ENCODE measurements around the gene XPO4. TPM values are rescaled to one million over a fixed set of nuclear protein-coding genes. Genes with fewer than 3 reads are reported as not detected.

The XPO4 gene
- total and polyA plus RNA-seq, 2 of the 13 experiments (the other 11 are each of a cell fraction or from before 2014, with no cell fraction given) = 8.4 to 24.8 TPM

DNA sequence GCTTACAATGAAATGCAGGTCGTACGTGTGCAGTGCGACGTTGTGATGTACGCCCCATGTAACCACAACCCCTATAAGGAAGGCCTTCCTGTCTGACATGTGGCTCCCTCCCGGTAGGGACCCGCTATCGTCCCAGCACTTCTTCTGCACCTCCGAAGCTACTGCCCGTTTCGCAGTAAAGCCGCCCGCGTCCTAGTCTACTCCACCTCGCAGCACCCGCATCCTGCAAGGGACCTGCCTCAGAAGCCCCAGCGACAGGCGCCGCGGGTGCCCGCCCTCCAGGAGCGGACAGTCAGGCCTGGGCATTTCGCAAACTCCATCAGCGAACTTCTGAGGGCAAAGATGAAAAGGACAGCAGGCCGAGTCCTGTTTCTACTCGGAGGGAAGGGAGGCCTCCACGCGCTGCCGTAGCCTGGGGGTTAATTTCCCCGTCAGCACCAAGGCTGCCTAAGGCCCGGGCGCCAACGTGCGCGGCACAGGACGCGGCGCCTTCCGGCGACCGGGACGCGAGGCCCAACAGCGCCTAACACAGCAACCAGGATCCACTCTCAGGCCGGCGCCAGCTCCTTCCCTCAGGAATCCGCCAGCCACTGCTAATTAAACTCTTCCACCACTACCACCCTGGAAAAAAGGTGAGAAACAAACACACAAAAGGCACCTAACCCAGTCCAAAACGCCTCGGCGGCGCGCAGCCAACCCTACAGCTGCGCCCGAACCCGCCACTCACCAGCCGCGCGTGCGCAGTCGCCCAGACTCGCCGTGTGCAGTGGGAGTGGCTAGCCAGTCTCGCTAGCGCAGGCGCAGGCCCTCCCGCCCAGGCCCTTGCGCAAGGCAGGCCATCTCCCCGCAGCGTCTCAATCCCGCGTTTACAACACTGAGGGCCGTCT, 129.1 kb downstream of the XPO4 start, which contains the start of gene EEF1AKMT1 (continued):
- TF ChIP-seq, protein P1, sequence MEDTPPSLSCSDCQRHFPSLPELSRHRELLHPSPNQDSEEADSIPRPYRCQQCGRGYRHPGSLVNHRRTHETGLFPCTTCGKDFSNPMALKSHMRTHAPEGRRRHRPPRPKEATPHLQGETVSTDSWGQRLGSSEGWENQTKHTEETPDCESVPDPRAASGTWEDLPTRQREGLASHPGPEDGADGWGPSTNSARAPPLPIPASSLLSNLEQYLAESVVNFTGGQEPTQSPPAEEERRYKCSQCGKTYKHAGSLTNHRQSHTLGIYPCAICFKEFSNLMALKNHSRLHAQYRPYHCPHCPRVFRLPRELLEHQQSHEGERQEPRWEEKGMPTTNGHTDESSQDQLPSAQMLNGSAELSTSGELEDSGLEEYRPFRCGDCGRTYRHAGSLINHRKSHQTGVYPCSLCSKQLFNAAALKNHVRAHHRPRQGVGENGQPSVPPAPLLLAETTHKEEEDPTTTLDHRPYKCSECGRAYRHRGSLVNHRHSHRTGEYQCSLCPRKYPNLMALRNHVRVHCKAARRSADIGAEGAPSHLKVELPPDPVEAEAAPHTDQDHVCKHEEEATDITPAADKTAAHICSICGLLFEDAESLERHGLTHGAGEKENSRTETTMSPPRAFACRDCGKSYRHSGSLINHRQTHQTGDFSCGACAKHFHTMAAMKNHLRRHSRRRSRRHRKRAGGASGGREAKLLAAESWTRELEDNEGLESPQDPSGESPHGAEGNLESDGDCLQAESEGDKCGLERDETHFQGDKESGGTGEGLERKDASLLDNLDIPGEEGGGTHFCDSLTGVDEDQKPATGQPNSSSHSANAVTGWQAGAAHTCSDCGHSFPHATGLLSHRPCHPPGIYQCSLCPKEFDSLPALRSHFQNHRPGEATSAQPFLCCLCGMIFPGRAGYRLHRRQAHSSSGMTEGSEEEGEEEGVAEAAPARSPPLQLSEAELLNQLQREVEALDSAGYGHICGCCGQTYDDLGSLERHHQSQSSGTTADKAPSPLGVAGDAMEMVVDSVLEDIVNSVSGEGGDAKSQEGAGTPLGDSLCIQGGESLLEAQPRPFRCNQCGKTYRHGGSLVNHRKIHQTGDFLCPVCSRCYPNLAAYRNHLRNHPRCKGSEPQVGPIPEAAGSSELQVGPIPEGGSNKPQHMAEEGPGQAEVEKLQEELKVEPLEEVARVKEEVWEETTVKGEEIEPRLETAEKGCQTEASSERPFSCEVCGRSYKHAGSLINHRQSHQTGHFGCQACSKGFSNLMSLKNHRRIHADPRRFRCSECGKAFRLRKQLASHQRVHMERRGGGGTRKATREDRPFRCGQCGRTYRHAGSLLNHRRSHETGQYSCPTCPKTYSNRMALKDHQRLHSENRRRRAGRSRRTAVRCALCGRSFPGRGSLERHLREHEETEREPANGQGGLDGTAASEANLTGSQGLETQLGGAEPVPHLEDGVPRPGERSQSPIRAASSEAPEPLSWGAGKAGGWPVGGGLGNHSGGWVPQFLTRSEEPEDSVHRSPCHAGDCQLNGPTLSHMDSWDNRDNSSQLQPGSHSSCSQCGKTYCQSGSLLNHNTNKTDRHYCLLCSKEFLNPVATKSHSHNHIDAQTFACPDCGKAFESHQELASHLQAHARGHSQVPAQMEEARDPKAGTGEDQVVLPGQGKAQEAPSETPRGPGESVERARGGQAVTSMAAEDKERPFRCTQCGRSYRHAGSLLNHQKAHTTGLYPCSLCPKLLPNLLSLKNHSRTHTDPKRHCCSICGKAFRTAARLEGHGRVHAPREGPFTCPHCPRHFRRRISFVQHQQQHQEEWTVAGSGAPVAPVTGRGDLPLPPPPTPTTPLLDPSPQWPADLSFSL (CRISPR knock-in tag; IDR thresholded peaks at IDR 0.05) = no peak
- TF ChIP-seq EZH2 (conservative IDR thresholded peaks at IDR 0.05; ENCODE audit: low read depth, low read length) (no peak), ZNF562 (CRISPR knock-in tag; IDR thresholded peaks at IDR 0.05; ENCODE audit: borderline replicate concordance) (no peak), ATF7-NPFF (CRISPR knock-in tag; IDR thresholded peaks at IDR 0.05; ENCODE audit: low read depth) (peak; percentile 69), NFKB2 (CRISPR knock-in tag; IDR thresholded peaks at IDR 0.05; ENCODE audit: borderline replicate concordance) (peak; percentile 92), ZNF547 (CRISPR knock-in tag; IDR thresholded peaks at IDR 0.05) (peak; percentile 90), ZNF335 (CRISPR knock-in tag; IDR thresholded peaks at IDR 0.05) (peak; percentile 26; the same call in 1 of the 2 replicates), SMYD3 (CRISPR knock-in tag; IDR thresholded peaks at IDR 0.05) (peak; percentile 86; the same call in 1 of the 2 replicates), SP5 (CRISPR knock-in tag; IDR thresholded peaks at IDR 0.05; ENCODE audit: borderline replicate concordance, low read depth) (peak; percentile 32; the same call in 1 of the 2 replicates), POLR2G (IDR thresholded peaks at IDR 0.05; ENCODE audit: low read depth, low read length) (peak; percentile 97), ZMYM4 (CRISPR knock-in tag; IDR thresholded peaks at IDR 0.05) (peak; percentile 76)
- TF ChIP-seq, protein P2, sequence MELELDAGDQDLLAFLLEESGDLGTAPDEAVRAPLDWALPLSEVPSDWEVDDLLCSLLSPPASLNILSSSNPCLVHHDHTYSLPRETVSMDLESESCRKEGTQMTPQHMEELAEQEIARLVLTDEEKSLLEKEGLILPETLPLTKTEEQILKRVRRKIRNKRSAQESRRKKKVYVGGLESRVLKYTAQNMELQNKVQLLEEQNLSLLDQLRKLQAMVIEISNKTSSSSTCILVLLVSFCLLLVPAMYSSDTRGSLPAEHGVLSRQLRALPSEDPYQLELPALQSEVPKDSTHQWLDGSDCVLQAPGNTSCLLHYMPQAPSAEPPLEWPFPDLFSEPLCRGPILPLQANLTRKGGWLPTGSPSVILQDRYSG (CRISPR knock-in tag; IDR thresholded peaks at IDR 0.05) = no peak
- TF ChIP-seq, protein P3, sequence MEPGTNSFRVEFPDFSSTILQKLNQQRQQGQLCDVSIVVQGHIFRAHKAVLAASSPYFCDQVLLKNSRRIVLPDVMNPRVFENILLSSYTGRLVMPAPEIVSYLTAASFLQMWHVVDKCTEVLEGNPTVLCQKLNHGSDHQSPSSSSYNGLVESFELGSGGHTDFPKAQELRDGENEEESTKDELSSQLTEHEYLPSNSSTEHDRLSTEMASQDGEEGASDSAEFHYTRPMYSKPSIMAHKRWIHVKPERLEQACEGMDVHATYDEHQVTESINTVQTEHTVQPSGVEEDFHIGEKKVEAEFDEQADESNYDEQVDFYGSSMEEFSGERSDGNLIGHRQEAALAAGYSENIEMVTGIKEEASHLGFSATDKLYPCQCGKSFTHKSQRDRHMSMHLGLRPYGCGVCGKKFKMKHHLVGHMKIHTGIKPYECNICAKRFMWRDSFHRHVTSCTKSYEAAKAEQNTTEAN (CRISPR knock-in tag; conservative IDR thresholded peaks at IDR 0.05) = peak; percentile 77
- TF ChIP-seq, protein P4, sequence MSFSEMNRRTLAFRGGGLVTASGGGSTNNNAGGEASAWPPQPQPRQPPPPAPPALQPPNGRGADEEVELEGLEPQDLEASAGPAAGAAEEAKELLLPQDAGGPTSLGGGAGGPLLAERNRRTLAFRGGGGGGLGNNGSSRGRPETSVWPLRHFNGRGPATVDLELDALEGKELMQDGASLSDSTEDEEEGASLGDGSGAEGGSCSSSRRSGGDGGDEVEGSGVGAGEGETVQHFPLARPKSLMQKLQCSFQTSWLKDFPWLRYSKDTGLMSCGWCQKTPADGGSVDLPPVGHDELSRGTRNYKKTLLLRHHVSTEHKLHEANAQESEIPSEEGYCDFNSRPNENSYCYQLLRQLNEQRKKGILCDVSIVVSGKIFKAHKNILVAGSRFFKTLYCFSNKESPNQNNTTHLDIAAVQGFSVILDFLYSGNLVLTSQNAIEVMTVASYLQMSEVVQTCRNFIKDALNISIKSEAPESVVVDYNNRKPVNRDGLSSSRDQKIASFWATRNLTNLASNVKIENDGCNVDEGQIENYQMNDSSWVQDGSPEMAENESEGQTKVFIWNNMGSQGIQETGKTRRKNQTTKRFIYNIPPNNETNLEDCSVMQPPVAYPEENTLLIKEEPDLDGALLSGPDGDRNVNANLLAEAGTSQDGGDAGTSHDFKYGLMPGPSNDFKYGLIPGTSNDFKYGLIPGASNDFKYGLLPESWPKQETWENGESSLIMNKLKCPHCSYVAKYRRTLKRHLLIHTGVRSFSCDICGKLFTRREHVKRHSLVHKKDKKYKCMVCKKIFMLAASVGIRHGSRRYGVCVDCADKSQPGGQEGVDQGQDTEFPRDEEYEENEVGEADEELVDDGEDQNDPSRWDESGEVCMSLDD (CRISPR knock-in tag; IDR thresholded peaks at IDR 0.05; ENCODE audit: borderline replicate concordance) = no peak
- TF ChIP-seq, protein P5, sequence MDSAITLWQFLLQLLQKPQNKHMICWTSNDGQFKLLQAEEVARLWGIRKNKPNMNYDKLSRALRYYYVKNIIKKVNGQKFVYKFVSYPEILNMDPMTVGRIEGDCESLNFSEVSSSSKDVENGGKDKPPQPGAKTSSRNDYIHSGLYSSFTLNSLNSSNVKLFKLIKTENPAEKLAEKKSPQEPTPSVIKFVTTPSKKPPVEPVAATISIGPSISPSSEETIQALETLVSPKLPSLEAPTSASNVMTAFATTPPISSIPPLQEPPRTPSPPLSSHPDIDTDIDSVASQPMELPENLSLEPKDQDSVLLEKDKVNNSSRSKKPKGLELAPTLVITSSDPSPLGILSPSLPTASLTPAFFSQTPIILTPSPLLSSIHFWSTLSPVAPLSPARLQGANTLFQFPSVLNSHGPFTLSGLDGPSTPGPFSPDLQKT (CRISPR knock-in tag; IDR thresholded peaks at IDR 0.05; ENCODE audit: borderline replicate concordance) = no peak

All from HepG2 (cell line).